HG02759 (cell line): ENCODE results near the gene PANX3.
"Not testable (repeated sequence)": the region's sequence is repeated elsewhere in the genome, so short reads cannot be mapped to it uniquely, and the experiment has no call there.

ENCODE experiments used
- ATAC-seq: cut with Tn5 transposase; IDR thresholded peaks from one replicate; pipeline ENCODE4 v1.9.1; 2021; ENCODE audit warnings: mild to moderate bottlenecking, moderate library complexity; ENCODE audit not compliant: unreplicated experiment

PANX3 gene, protein sequence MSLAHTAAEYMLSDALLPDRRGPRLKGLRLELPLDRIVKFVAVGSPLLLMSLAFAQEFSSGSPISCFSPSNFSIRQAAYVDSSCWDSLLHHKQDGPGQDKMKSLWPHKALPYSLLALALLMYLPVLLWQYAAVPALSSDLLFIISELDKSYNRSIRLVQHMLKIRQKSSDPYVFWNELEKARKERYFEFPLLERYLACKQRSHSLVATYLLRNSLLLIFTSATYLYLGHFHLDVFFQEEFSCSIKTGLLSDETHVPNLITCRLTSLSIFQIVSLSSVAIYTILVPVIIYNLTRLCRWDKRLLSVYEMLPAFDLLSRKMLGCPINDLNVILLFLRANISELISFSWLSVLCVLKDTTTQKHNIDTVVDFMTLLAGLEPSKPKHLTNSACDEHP

GRCh38 chr11:124611064-124611463, at the start of gene PANX3:
TSS of gene PANX3 (plus strand) at chr11:124611428. CDS start at chr11:124611557, 129 bp downstream.
- no peak for ATAC-seq

- no peak for ATAC-seq
Observed at GRCh38 chr11:124569697-124570096, 41.5 kb upstream of the PANX3 start, which contains the start of gene OR8A1. TSS of gene OR8A1 (plus strand) at chr11:124569997. CDS start at chr11:124570120, 123 bp downstream.

DNA sequence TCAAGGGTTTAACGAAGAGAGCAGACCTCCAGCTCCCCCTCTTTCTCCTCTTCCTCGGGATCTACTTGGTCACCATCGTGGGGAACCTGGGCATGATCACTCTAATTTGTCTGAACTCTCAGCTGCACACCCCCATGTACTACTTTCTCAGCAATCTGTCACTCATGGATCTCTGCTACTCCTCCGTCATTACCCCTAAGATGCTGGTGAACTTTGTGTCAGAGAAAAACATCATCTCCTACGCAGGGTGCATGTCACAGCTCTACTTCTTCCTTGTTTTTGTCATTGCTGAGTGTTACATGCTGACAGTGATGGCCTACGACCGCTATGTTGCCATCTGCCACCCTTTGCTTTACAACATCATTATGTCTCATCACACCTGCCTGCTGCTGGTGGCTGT, 41.1 kb upstream of the PANX3 start:
- no peak for ATAC-seq

DNA sequence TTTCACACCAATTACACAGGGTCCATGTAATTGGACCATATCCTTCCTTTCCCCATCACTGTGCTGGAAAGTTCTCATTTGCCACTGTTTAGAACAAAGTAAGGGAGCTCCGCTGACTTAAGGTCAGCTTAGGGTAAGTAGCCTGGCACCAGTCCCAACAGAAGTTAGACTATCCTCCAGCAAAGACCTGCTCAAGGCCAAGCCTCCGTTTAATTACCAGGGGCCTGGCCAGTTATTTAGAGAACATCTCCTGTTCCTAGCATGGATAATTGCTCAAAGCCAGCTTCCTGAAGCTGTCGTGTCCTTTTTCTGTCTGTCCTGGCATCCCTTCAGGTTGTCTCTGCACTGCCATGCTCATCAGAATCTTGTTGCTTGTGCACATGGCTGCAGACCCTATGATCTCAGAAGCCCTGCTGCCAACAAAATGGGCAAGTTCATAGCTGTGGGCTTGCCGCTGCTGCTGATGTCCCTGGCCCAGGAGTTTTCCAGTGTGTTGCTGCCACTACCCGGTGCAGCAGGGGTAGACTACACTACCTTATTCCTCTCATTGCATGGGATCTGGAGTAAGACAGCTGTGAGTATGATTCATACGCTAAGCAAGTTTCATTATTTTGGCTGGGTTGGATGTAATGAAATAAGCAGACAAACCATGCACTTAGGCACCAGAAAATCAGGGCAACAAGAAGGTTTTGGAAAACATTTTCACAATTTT, 33.4 kb upstream of the PANX3 start:
- no peak for ATAC-seq

DNA sequence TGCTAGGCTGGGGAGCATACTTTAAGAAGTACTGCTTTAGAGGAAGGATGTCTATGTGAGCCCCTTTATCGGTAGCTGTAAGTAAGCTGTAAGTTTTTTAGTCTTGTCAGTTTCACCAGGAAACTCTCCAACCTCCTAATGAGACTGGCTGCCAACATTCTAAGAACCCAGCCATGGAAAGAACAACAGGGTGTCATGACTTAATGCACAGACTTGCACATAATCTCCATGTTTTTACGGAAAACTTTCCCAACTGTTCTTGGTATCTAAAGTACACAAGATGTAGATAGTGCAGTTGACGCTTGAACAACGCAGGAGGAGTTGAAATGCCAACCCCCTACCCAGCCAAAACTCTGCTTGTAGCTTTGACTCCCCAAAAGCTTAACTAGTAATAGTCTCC, 32.5 kb upstream of the PANX3 start:
- ATAC-seq, result no peak

DNA sequence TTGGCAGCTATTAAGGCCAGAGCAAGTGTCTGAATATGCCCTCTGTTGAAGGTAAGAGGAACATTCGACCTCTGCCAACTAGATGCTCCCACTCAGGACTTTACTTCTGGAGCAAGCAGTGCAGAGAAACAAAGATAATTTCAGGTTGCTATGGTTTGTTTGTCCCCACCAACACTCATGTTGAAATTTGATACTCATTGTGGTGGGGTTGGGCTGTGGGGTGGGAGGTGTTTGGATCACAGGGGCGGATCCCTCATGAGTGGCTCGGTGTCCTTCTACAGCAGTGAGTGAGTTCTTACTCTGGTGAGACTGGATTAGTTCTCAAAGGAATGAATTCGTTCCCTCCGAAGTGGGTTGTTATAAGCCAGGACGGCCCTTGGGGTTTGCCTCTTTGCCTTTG, 29.4 kb upstream of the PANX3 start:
- ATAC-seq, result no peak

GRCh38 chr11:124582565-124582964, 28.7 kb upstream of the PANX3 start:
- no peak for ATAC-seq

GRCh38 chr11:124583781-124584180, 27.4 kb upstream of the PANX3 start:
- no peak for ATAC-seq

DNA sequence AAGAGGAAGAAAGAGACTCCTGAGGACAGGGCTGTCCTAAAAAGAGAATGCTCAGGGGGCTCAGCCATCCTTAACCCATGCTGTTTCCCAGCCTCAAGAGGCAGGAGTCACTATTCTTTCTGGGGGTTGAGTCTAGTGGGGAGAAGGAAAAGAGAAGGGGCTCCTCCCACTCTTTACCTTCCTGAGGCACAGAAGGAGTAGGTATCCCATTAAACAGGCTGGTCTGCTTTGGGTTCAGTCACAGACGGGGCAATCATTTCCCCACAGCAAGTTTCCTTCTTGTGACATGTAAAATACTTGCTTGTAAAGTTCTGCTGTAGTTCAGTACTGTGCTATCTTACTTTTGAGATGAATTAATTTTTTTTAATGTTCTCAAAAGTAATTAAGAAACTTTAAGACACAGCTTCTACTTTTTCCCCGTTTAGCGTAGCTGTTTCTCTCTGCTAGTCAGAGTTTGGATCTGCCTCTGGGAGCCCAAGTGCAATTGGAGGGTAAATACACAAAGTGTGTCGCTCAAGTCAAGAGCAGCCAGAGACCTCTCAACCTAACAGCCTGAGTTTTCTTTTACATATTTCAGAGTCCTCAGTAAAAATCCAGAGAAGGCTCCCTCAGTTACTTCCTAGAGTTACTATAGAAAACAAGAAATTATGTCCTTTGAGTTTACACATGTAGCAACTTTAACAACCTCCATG, 26.4 kb upstream of the PANX3 start:
- ATAC-seq, result no peak

DNA sequence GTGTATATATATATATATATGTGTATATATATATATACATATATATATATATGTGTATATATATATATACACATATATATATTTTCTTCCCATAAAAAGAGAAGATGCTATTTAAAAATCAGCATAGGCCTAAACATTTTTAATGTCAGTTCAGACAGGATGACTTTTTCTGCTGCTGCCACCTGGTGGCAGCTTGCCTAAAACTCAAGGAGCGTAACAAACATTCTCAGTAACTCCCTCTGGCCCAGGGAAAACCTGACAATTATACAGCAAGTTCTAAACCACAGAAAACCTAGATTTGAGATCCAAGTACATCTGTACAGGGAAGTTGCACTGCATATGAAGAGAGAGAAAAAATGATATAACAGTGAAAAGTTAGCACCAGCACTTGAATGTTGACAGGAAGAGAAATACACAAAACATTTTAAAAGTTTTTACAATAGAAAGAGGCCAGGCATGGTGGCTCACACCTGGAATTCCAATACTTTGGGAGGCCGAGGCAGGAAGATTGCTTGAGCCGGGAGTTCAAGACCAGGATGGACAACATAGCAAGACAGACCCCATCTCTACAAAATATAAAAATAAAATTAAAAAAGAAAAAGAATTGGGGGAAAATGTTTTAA, 24.9 kb upstream of the PANX3 start:
- peak; percentile 53 for ATAC-seq

- no peak for ATAC-seq
Observed at GRCh38 chr11:124591430-124591829, 19.8 kb upstream of the PANX3 start.

- no peak for ATAC-seq
Observed at GRCh38 chr11:124592627-124593026, 18.6 kb upstream of the PANX3 start.

GRCh38 chr11:124595302-124595701, 15.9 kb upstream of the PANX3 start:
- ATAC-seq, result no peak

- ATAC-seq, result no peak
Observed at GRCh38 chr11:124597626-124598025, 13.6 kb upstream of the PANX3 start.

GRCh38 chr11:124600621-124601320, 10.5 kb upstream of the PANX3 start:
- ATAC-seq, result no peak

- no peak for ATAC-seq
Observed at GRCh38 chr11:124602193-124602592, 9.0 kb upstream of the PANX3 start.

GRCh38 chr11:124602723-124603122, 8.5 kb upstream of the PANX3 start:
- not testable (repeated sequence) for ATAC-seq

DNA sequence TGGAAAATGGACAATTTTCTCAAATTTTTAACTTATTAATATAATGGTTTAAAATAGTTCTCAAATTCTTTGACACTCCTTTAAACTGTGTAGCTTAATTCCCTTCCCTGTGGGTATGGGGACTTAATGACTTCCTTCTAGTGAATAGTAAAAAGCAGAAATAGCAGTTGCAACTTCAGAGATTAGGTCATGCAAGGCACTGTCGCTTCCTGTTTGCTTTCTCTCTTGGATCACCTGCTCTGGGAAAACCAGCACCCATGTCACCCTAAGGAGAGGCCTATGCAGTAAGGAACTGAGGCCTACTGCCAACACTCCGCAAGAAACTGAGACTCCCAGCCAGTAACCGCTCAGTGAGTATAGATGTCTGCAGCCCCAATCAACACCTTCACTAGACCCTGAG, 5.5 kb upstream of the PANX3 start:
- ATAC-seq, result no peak

GRCh38 chr11:124608147-124608546, 3.1 kb upstream of the PANX3 start:
- ATAC-seq, result no peak

GRCh38 chr11:124610295-124610694, 933 bp upstream of the PANX3 start:
- ATAC-seq, result no peak

- no peak for ATAC-seq
Observed at GRCh38 chr11:124612045-124612444, 817 bp downstream of the PANX3 start.
